DND-41 (cell line): ENCODE data around the gene SMURF1.

Experiments
- CTCF ChIP-seq: IDR thresholded peaks from 2 replicates; pipeline ENCODE4 v1.5.1; 2012; ENCODE audit warnings: borderline replicate concordance, low read length, moderate library complexity, mild to moderate bottlenecking; ENCODE audit not compliant: poor library complexity, severe bottlenecking; ENCODE audit errors: extremely low read depth
- EZH2 ChIP-seq: IDR thresholded peaks from 3 replicates; pipeline ENCODE4 v1.6.1; 2012; ENCODE audit warnings: borderline replicate concordance, low read depth, mild to moderate bottlenecking, moderate library complexity, low read length, inconsistent platforms; ENCODE audit not compliant: severe bottlenecking

GRCh38 chr7:99120501-99120900, 23.4 kb downstream of the SMURF1 start:
- TF ChIP-seq CTCF = no peak
- TF ChIP-seq EZH2 = no peak
